GM19099 (cell line): ENCODE results near the gene VAT1L.

Experiments
- POLR2A ChIP-seq: IDR thresholded peaks from 3 replicates; pipeline ENCODE4 v1.6.1; 2011; ENCODE audit warnings: low read depth; ENCODE audit not compliant: insufficient read length; ENCODE audit errors: extremely low read depth

Gene VAT1L

GRCh38 chr16:77775911-77776909 lies 12.2 kb upstream of the VAT1L start:
- no peak for TF ChIP-seq POLR2A

- no peak for TF ChIP-seq POLR2A
Measured at GRCh38 chr16:77777745-77778144, 10.6 kb upstream of the VAT1L start.

GRCh38 chr16:77780378-77780837 lies 8.0 kb upstream of the VAT1L start:
- no peak for TF ChIP-seq POLR2A

- no peak for TF ChIP-seq POLR2A
Measured at GRCh38 chr16:77781091-77781490, 7.3 kb upstream of the VAT1L start.

GRCh38 chr16:77782694-77783093 lies 5.7 kb upstream of the VAT1L start:
- TF ChIP-seq POLR2A: no peak

GRCh38 chr16:77784441-77785372 lies 3.7 kb upstream of the VAT1L start:
- no peak for TF ChIP-seq POLR2A

DNA sequence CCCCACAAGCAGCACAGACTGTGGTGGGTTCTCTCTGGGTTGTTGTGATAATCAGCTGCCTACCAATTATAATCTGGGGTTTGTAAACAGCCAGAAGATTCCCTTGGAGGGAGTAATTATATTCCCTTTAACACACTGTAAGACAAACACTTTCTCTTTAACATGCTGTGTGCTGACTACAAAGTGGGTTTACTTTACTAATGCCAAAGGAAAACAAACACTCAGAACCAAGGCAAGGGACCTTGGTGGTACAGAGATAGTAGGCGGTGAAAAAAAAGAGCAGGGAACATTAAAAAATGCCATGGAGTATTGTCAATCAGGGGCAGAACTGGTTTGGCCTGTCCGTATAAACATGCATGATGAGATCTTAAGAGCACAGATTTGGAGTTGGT lies 3.0 kb upstream of the VAT1L start:
- no peak for TF ChIP-seq POLR2A

DNA sequence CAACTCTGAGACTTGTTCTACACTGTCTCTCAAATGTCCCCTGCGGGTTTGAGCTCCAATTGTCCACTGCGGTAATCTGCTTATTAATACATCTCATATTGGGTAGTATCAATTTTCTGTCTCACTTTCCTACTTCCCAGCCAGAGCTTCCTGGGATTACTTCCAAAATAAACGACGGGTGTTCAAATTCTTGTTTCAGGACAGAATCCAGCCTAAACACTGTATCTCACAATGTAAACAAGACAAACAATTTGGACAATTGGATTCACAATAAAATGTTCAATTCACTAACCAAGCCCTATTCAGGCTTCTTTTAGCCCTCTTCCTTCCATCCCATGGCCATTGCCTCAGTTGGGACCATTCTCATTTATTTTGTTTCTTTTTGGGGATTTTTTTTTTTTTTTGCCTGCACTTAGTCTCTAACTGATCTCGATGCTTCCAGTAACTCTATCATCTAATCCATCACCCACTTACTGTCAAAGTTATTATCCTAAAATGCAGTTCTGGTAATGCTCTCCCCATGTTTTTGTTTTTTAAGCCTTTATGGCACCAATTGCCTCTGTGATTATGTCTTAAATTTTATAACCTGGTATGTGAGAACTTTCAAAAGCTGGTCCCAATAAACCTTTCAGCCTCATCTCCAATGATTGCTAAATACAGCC lies 2.0 kb upstream of the VAT1L start:
- no peak for TF ChIP-seq POLR2A

GRCh38 chr16:77787452-77787851 lies 912 bp upstream of the VAT1L start:
- TF ChIP-seq POLR2A: no peak

- no peak for TF ChIP-seq POLR2A
Measured at GRCh38 chr16:77789085-77790008, 983 bp downstream of the VAT1L start.

DNA sequence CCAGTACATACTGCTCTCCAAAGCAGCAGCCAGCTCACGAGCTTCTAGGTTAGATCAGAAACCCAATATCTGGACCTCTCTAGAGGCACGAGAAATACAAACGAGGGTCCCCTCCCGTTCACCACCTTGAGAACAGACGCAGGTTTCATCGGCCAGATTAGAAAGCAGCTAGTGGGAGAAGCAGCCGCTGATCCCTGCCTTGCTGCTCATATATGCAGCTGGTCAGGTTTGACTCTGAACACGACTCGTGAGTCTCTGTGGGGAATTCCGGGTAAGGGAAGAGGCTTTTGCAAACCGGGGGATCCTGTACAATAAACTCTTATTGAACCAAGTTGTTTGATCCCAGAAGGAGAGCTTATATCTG lies 1.6 kb downstream of the VAT1L start:
- TF ChIP-seq POLR2A: no peak

GRCh38 chr16:77790912-77791311 lies 2.5 kb downstream of the VAT1L start:
- TF ChIP-seq POLR2A: no peak

DNA sequence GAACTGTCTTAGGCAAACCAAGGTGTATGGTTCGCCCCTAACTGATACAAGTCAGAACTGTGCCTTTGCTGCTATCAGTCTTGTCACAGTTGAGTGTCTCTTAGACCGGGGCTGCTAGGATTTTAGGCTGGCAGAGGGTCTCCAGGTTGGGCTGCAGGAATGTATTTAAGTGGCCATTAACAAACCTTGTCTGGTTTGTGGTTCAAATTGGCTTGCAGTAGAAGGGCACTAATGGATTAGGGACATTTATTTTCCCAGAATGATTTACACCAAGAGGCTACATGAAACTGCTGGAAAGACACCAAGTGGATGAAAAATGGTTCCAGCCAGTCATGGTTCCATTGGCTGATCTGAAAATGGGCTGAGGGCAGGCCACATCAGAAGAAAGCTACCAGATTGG lies 5.1 kb downstream of the VAT1L start:
- TF ChIP-seq POLR2A: no peak

DNA sequence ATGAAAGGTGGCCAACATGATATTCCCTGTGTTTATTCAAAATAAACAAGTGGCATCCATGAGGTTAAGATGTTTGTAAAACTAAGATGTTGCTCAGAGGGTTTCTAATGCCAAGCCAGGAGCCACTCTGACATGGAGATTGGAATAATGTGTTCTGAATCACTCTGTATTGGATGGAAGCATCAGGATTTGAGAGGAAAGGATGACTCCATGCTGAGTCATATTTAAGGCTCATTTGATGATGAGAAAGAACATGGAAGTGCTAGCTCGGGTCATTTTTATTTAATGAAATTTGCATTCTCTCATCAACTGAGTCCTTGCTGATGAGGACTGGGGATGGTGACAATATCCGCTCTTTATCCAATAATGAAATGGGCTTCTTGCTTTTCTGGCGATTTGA lies 6.2 kb downstream of the VAT1L start:
- TF ChIP-seq POLR2A: no peak
